Lower leg skin (tissue), 3 donors: ENCODE measurements around the gene PLEKHG4.

Experiments
- POLR2A ChIP-seq, 2 donors: fragments of 450-650 bp; IDR thresholded peaks; one replicate each; pipeline ENCODE4 v1.6.1; 2016 to 2017; ENCODE audit warnings: antibody characterized with exemption in 2 of 2, mild to moderate bottlenecking in 1 of 2, moderate library complexity in 1 of 2
- TF ChIP-seq, protein P1 (sequence below), 3 donors: fragments of 450-650 bp; IDR thresholded peaks; one replicate each; pipeline ENCODE4 v1.5.1; 2016; ENCODE audit warnings: antibody characterized with exemption in 3 of 3, mild to moderate bottlenecking in 3 of 3, moderate library complexity in 2 of 3

DNA sequence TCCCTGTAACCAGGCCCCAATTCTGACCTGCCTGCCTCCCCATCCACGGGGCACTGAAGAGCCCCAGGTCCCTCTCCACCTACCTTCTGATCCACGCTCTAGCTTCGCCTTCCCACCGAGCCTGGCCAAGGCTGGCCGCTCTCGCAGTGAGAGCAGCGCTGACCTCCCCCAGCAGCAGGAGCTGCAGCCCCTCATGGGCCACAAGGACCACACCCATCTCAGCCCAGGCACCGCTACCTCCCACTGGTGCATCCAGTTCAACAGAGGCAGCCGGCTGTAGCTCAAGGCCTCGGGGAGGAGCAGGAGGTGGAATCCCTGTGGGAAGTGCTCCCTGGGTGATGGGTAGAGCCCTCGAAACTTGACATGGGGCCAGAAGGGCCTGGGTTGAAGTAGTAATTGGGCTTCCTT is 8.4 kb upstream of the PLEKHG4 start:
- TF ChIP-seq, protein P1, sequence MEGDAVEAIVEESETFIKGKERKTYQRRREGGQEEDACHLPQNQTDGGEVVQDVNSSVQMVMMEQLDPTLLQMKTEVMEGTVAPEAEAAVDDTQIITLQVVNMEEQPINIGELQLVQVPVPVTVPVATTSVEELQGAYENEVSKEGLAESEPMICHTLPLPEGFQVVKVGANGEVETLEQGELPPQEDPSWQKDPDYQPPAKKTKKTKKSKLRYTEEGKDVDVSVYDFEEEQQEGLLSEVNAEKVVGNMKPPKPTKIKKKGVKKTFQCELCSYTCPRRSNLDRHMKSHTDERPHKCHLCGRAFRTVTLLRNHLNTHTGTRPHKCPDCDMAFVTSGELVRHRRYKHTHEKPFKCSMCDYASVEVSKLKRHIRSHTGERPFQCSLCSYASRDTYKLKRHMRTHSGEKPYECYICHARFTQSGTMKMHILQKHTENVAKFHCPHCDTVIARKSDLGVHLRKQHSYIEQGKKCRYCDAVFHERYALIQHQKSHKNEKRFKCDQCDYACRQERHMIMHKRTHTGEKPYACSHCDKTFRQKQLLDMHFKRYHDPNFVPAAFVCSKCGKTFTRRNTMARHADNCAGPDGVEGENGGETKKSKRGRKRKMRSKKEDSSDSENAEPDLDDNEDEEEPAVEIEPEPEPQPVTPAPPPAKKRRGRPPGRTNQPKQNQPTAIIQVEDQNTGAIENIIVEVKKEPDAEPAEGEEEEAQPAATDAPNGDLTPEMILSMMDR (IDR thresholded peaks at IDR 0.05) = no peak
- TF ChIP-seq POLR2A (IDR thresholded peaks at IDR 0.05) = no peak
